Liver (tissue), 9 donors: Measurements from ENCODE around the gene CWH43. TPM values are rescaled to one million over a fixed set of nuclear protein-coding genes. Genes with fewer than 3 reads are reported as not detected.
A peak's percentile ranks its signal among the peaks of the same experiment; 100 is the strongest.
"Not testable (repeated sequence)": the region's sequence is repeated elsewhere in the genome, so short reads cannot be mapped to it uniquely, and the experiment has no call there.

ENCODE experiments used
- DNase-seq: peaks from one replicate; pipeline ENCODE4 v3.0.0-alpha.2; 2017; ENCODE audit warnings: low spot score
- H3K27ac ChIP-seq, 2 donors: one replicate each; pipeline ENCODE4 v1.7.0; 2013; ENCODE audit warnings: inconsistent platforms in 2 of 2, low read length in 2 of 2, control low read depth in 1 of 2, low read depth in 1 of 2, mild to moderate bottlenecking in 1 of 2
- H3K27me3 ChIP-seq, 4 donors: one replicate each; pipeline versions ENCODE4 v1.6.1 to v1.7.0; 2013; ENCODE audit warnings: low read length in 3 of 4, inconsistent platforms in 1 of 4, mild to moderate bottlenecking in 1 of 4, moderate library complexity in 1 of 4; ENCODE audit not compliant: control insufficient read depth in 4 of 4, insufficient read depth in 4 of 4
- H3K36me3 ChIP-seq, 4 donors: one replicate each; pipeline versions ENCODE4 v1.6.1 to v1.7.0; 2013; ENCODE audit warnings: low read length in 3 of 4, mild to moderate bottlenecking in 3 of 4, low read depth in 1 of 4, moderate library complexity in 1 of 4; ENCODE audit not compliant: control insufficient read depth in 4 of 4, insufficient read depth in 3 of 4
- H3K4me1 ChIP-seq, 4 donors: one replicate each; pipeline versions ENCODE4 v1.6.1 to v1.7.0; 2013; ENCODE audit warnings: low read length in 3 of 4, mild to moderate bottlenecking in 3 of 4, moderate library complexity in 1 of 4; ENCODE audit not compliant: control insufficient read depth in 4 of 4, insufficient read depth in 4 of 4
- H3K4me3 ChIP-seq, 3 donors: one replicate each; pipeline versions ENCODE4 v1.6.1 to v1.7.0; 2013; ENCODE audit warnings: low read length in 3 of 3, control low read depth in 1 of 3, low read depth in 1 of 3, mild to moderate bottlenecking in 1 of 3
- H3K9ac ChIP-seq, 2 donors: one replicate each; pipeline ENCODE4 v1.7.0; 2013; ENCODE audit warnings: low read length in 2 of 2, mild to moderate bottlenecking in 2 of 2, moderate library complexity in 2 of 2, control low read depth in 1 of 2, low read depth in 1 of 2
- H3K9me3 ChIP-seq, 4 donors: one replicate each; pipeline versions ENCODE4 v1.6.1 to v1.7.0; 2013; ENCODE audit warnings: low read length in 3 of 4; ENCODE audit not compliant: control insufficient read depth in 4 of 4
- FOXA1 ChIP-seq: IDR thresholded peaks from 2 replicates; pipeline ENCODE4 v1.6.1; 2016; ENCODE audit warnings: antibody characterized with exemption
- NR2F2 ChIP-seq: IDR thresholded peaks from 2 replicates; pipeline ENCODE4 v1.6.1; 2016; ENCODE audit warnings: antibody characterized with exemption
- RAD21 ChIP-seq, 2 donors: IDR thresholded peaks; 2 replicates each; pipeline ENCODE4 v1.6.1; 2016; ENCODE audit warnings: antibody characterized with exemption in 2 of 2, mild to moderate bottlenecking in 2 of 2
- REST ChIP-seq: IDR thresholded peaks from 2 replicates; pipeline ENCODE4 v1.6.1; 2016; ENCODE audit warnings: antibody characterized with exemption, mild to moderate bottlenecking
- RXRA ChIP-seq, 2 donors: IDR thresholded peaks; 2 replicates each; pipeline ENCODE4 v1.6.1; 2017 to 2018; ENCODE audit warnings: antibody characterized with exemption in 2 of 2, mild to moderate bottlenecking in 1 of 2
- TAF1 ChIP-seq: conservative IDR thresholded peaks from 2 replicates; pipeline ENCODE4 v1.6.1; 2016; ENCODE audit warnings: antibody characterized with exemption, mild to moderate bottlenecking
- WGBS: extraction: QIAGEN DNeasy Blood & Tissue Kit; methylation state at CpG from one replicate; pipeline ENCODE4 v1.1.7; 2013; 5-methylcytosine and 5-hydroxymethylcytosine counted together
- polyA plus RNA-seq, 2 donors: library from polyadenylated mRNA; stranded (reverse) in 1 of 2; unstranded in 1 of 2; fragments of 200-250 nt in 1 of 2; fragments of >200 nt in 1 of 2; fragmentation: Nextera tagmentation in 1 of 2; extraction: Ambion mirVana in 1 of 2; gene quantifications; one replicate each; pipeline versions ENCODE4 v1.2.1 to v1.2.3, GENCODE V29; 2013 to 2015
- total RNA-seq, 2 donors: library from RNA; depleted of rRNA; stranded (reverse); fragments of >200 nt; gene quantifications; one replicate each; pipeline ENCODE4 v1.2.3, GENCODE V29; 2014
- donor health status: healthy.
- donor health status: healthy.
- donor health status: healthy.
- donor health status: healthy.
- donor health status: healthy.

CWH43 gene
- total and polyA plus RNA-seq, 4 donors, result 0.08 to 0.13 (median 0.10) TPM; not detected in 1

- no peak for TF ChIP-seq REST
- TF ChIP-seq RXRA (IDR thresholded peaks at IDR 0.05), result no peak
- no peak for TF ChIP-seq FOXA1
- no peak for TF ChIP-seq RAD21 (IDR thresholded peaks at IDR 0.05)
- no peak for TF ChIP-seq NR2F2
- no peak for TF ChIP-seq TAF1
Observed at GRCh38 chr4:49063670-49064069, 77.6 kb downstream of the CWH43 start (continued).

DNA sequence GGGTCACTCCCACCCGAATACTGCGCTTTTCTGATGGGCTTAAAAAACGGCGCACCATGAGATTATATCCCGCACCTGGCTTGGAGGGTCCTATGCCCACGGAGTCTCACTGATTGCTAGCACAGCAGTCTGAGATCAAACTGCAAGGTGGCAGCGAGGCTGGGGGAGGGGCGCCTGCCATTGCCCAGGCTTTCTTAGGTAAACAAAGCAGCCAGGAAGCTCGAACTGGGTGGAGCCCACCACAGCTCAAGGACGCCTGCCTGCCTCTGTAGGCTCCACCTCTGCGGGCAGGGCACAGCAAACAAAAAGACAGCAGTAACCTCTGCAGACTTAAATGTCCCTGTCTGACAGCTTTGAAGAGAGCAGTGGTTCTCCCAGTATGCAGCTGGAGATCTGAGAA, 86.1 kb downstream of the CWH43 start:
- H3K36me3 ChIP-seq, result not testable (repeated sequence)

GRCh38 chr4:49091883-49092282, 105.8 kb downstream of the CWH43 start:
- WGBS, result 50% methylated on average over 7 of the region's 7 CpGs

More for the DNA sequence above, 86.1 kb downstream of the CWH43 start:
- not testable (repeated sequence) for H3K27ac ChIP-seq, H3K27me3 ChIP-seq, H3K4me3 ChIP-seq, H3K9me3 ChIP-seq, DNase-seq, H3K9ac ChIP-seq, H3K4me1 ChIP-seq
- 75% methylated on average over 11 of the region's 11 CpGs for WGBS

GRCh38 chr4:49092608-49093135, 106.6 kb downstream of the CWH43 start:
- H3K36me3 ChIP-seq, H3K27ac ChIP-seq, H3K4me1 ChIP-seq, H3K9ac ChIP-seq, H3K27me3 ChIP-seq, DNase-seq: not testable (repeated sequence)
- peaks cover 5 to 36% (median 32%) of the 10 kb centered on the region in 4 donors for H3K9me3 ChIP-seq
- peak overlapping the region in 2 of 3 donors; percentile 8 to 12 for H3K4me3 ChIP-seq
- WGBS, result 59% methylated on average over 11 of the region's 11 CpGs

More at GRCh38 chr4:49091883-49092282, 105.8 kb downstream of the CWH43 start:
- H3K9ac ChIP-seq, H3K4me1 ChIP-seq, H3K27me3 ChIP-seq, DNase-seq, H3K27ac ChIP-seq, H3K36me3 ChIP-seq: not testable (repeated sequence)
- peaks cover 3 to 28% (median 24%) of the 10 kb centered on the region in 4 donors for H3K9me3 ChIP-seq
- H3K4me3 ChIP-seq, result peak overlapping the region in 2 of 3 donors; percentile 11 to 29

DNA sequence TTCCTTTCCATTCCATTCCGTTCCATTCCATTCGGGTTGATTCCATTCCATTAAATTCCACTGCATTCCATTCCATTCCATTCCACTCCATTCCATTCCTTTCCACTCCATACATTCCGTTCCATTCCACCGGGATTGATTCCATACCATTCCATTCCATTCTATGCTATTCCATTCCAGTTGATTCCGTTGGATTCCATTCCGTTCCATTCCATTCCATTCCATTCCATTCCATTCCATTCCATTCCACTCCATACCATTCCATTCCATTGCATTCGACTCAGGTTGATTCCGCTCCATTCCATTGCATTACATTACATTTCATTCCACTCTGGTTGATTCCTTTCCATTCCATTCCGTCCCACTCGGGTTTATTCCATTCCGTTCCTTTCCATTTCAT, 110.1 kb downstream of the CWH43 start:
- peak overlapping the region in 2 of 3 donors; percentile 32 to 36 for H3K4me3 ChIP-seq

GRCh38 chr4:49096627-49097026, 110.6 kb downstream of the CWH43 start:
- DNase-seq, H3K9ac ChIP-seq, H3K27ac ChIP-seq, H3K36me3 ChIP-seq, H3K4me1 ChIP-seq, H3K27me3 ChIP-seq: not testable (repeated sequence)
- Histone ChIP-seq H3K4me3 (peak overlapping the region in 2 of 3 donors; percentile 36), H3K9me3 (peaks cover 7 to 56% (median 49%) of the 10 kb centered on the region in 4 donors)
- WGBS, result 46% methylated on average over 8 of the region's 8 CpGs

More for the DNA sequence above, 110.1 kb downstream of the CWH43 start:
- peaks cover 7 to 61% (median 53%) of the 10 kb centered on the region in 4 donors for H3K9me3 ChIP-seq
- H3K4me1 ChIP-seq, H3K27me3 ChIP-seq, H3K36me3 ChIP-seq, H3K9ac ChIP-seq, DNase-seq, H3K27ac ChIP-seq: not testable (repeated sequence)
- 67% methylated on average over 11 of the region's 11 CpGs for WGBS

DNA sequence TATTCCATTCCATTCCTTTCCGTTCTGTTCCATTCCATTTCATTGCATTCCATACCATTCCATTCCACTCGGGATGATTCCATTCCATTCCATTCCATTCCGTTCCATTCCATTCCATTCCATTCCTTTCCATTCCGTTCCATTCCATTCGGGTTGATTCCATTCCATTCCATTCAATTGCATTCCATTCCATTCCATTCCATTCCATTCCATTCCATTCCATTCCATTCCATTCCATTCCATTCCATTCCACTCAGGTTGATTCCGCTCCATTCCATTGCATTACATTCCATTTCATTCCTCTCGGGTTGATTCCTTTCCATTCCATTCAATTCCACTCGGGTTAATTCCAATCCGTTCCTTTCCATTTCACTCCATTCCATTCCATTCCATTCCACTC, 111.0 kb downstream of the CWH43 start:
- H3K4me1 ChIP-seq, H3K9ac ChIP-seq, DNase-seq, H3K27me3 ChIP-seq, H3K27ac ChIP-seq, H3K36me3 ChIP-seq: not testable (repeated sequence)
- peaks cover 5 to 52% (median 45%) of the 10 kb centered on the region in 4 donors for H3K9me3 ChIP-seq
- H3K4me3 ChIP-seq, result peak overlapping the region in 2 of 3 donors; percentile 36 to 59
- 58% methylated on average over 9 of the region's 9 CpGs for WGBS
